ENCODE data around the gene TBC1D32.

TBC1D32 gene

GRCh38 chr6:121247386-121247785, 86.9 kb downstream of the TBC1D32 start:
- Histone ChIP-seq H4K8ac (ENCODE audit: low read depth, low read length) (no peak overlapping the region), H2AFZ (ENCODE audit: low read length) (no peak overlapping the region)

DNA sequence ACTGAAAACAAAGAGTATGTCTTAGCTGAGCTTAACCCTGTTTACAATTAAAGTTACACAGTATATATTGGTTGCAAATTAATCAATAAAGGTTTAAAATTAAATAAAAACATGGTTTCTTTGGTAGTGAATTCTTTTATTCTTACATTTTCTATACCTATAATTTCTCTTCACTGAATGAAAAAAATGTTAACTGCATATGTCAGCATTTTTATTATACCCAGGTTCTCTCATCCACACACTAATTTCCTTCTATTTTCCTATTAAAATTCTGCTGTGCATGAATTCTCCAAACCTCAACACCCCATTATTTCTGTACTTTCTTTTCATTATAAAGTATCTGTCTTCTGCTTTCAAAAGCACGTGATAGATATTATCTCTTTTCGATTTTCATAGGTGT, 91.9 kb downstream of the TBC1D32 start:
- no peaks in the 10 kb centered on the region for H3K4me1 ChIP-seq (ENCODE audit: control insufficient read depth in 2 of 2, insufficient read depth in 1 of 2, low read depth in 1 of 2, low read length in 2 of 2)
- no peak overlapping the region for H3K4ac ChIP-seq (ENCODE audit: low read length)
- H3K9ac ChIP-seq (ENCODE audit: low read depth, low read length, poor library complexity): no peak overlapping the region
- H4K8ac ChIP-seq (ENCODE audit: low read depth, low read length): no peak overlapping the region
- no CpG with 5 or more reads among the region's 2 CpGs for WGBS, 2 donors (ENCODE audit: extremely low coverage in 2 of 2, insufficient read length in 2 of 2, insufficient replicate concordance in 1 of 2)
- no peak overlapping the region for H2BK15ac ChIP-seq (ENCODE audit: low read length)
- H3K9me3 ChIP-seq (replicated peaks in 1 of 2; ENCODE audit: control insufficient read depth in 2 of 2, insufficient read depth in 1 of 2, low read depth in 1 of 2, low read length in 2 of 2): no peaks in the 10 kb centered on the region
- no peak overlapping the region for H3K27ac ChIP-seq (replicated peaks; ENCODE audit: low read length)
- no peak overlapping the region for H3K23ac ChIP-seq (ENCODE audit: low read depth, low read length, poor library complexity)
- H2BK5ac ChIP-seq (ENCODE audit: low read length): no peak overlapping the region
- no peak overlapping the region for H3K4me3 ChIP-seq (ENCODE audit: low read length in 2 of 2)
- DNase-seq (ENCODE audit: low spot score): no peak
- no peak overlapping the region for H3K4me2 ChIP-seq (ENCODE audit: insufficient read depth, low read length, poor library complexity, severe bottlenecking)
- H3K27me3 ChIP-seq (ENCODE audit: control insufficient read depth in 3 of 3, insufficient read depth in 3 of 3, low read depth in 1 of 3, low read length in 3 of 3): no peaks in the 10 kb centered on the region
- no peak overlapping the region for H3K18ac ChIP-seq (ENCODE audit: low read length)
- H3K14ac ChIP-seq (ENCODE audit: low read length): no peak overlapping the region
- H2BK120ac ChIP-seq (ENCODE audit: low read depth, low read length): no peak overlapping the region
- H2BK12ac ChIP-seq (ENCODE audit: low read length): no peak overlapping the region
- no peaks in the 10 kb centered on the region for H3K79me1 ChIP-seq (ENCODE audit: low read depth, low read length)
- no peak overlapping the region for H2AFZ ChIP-seq (ENCODE audit: low read length)
- H2AK5ac ChIP-seq (ENCODE audit: low read depth, low read length): no peak overlapping the region
- H4K91ac ChIP-seq (ENCODE audit: low read depth, low read length, poor library complexity): no peak overlapping the region
- H3K36me3 ChIP-seq (replicated peaks in 1 of 2; ENCODE audit: control insufficient read depth in 2 of 2, insufficient read depth in 2 of 2, low read length in 2 of 2): no peaks in the 10 kb centered on the region

More at GRCh38 chr6:121247386-121247785, 86.9 kb downstream of the TBC1D32 start:
- H2BK12ac ChIP-seq (ENCODE audit: low read length): no peak overlapping the region
- no peak overlapping the region for H3K4me2 ChIP-seq (ENCODE audit: insufficient read depth, low read length, poor library complexity, severe bottlenecking)
- no peak overlapping the region for H3K4ac ChIP-seq (ENCODE audit: low read length)
- no peak overlapping the region for H3K4me3 ChIP-seq (ENCODE audit: low read length in 2 of 2)
- no peaks in the 10 kb centered on the region for H3K27me3 ChIP-seq (ENCODE audit: control insufficient read depth in 3 of 3, insufficient read depth in 3 of 3, low read depth in 1 of 3, low read length in 3 of 3)
- H3K9me3 ChIP-seq (replicated peaks in 1 of 2; ENCODE audit: control insufficient read depth in 2 of 2, insufficient read depth in 1 of 2, low read depth in 1 of 2, low read length in 2 of 2): no peaks in the 10 kb centered on the region
- H3K18ac ChIP-seq (ENCODE audit: low read length): no peak overlapping the region
- H3K36me3 ChIP-seq (replicated peaks in 1 of 2; ENCODE audit: control insufficient read depth in 2 of 2, insufficient read depth in 2 of 2, low read length in 2 of 2): no peaks in the 10 kb centered on the region
- H2BK15ac ChIP-seq (ENCODE audit: low read length): no peak overlapping the region
- no peak overlapping the region for H4K91ac ChIP-seq (ENCODE audit: low read depth, low read length, poor library complexity)
- no peaks in the 10 kb centered on the region for H3K79me1 ChIP-seq (ENCODE audit: low read depth, low read length)
- H3K4me1 ChIP-seq (ENCODE audit: control insufficient read depth in 2 of 2, insufficient read depth in 1 of 2, low read depth in 1 of 2, low read length in 2 of 2): no peaks in the 10 kb centered on the region
- H2AK5ac ChIP-seq (ENCODE audit: low read depth, low read length): no peak overlapping the region
- DNase-seq (ENCODE audit: low spot score): no peak
- H3K23ac ChIP-seq (ENCODE audit: low read depth, low read length, poor library complexity): no peak overlapping the region
- no peak overlapping the region for H3K14ac ChIP-seq (ENCODE audit: low read length)
- H2BK120ac ChIP-seq (ENCODE audit: low read depth, low read length): no peak overlapping the region
- no peak overlapping the region for H3K27ac ChIP-seq (replicated peaks; ENCODE audit: low read length)
- H2BK5ac ChIP-seq (ENCODE audit: low read length): no peak overlapping the region
- no peak overlapping the region for H3K9ac ChIP-seq (ENCODE audit: low read depth, low read length, poor library complexity)

GRCh38 chr6:121237859-121238258, 96.4 kb downstream of the TBC1D32 start:
- H2BK15ac ChIP-seq (ENCODE audit: low read length): no peak overlapping the region
- no peaks in the 10 kb centered on the region for H3K36me3 ChIP-seq (replicated peaks in 1 of 2; ENCODE audit: control insufficient read depth in 2 of 2, insufficient read depth in 2 of 2, low read length in 2 of 2)
- no peak overlapping the region for H3K4me2 ChIP-seq (ENCODE audit: insufficient read depth, low read length, poor library complexity, severe bottlenecking)
- H3K79me1 ChIP-seq (ENCODE audit: low read depth, low read length): no peaks in the 10 kb centered on the region
- H4K91ac ChIP-seq (ENCODE audit: low read depth, low read length, poor library complexity): no peak overlapping the region
- no peak for DNase-seq (ENCODE audit: low spot score)
- no peaks in the 10 kb centered on the region for H3K9me3 ChIP-seq (replicated peaks in 1 of 2; ENCODE audit: control insufficient read depth in 2 of 2, insufficient read depth in 1 of 2, low read depth in 1 of 2, low read length in 2 of 2)
- no peak overlapping the region for H2BK12ac ChIP-seq (ENCODE audit: low read length)
- no CpG with 5 or more reads among the region's 1 CpG for WGBS, 2 donors (ENCODE audit: extremely low coverage in 2 of 2, insufficient read length in 2 of 2, insufficient replicate concordance in 1 of 2)
- no peak overlapping the region for H4K8ac ChIP-seq (ENCODE audit: low read depth, low read length)
- H2AFZ ChIP-seq (ENCODE audit: low read length): no peak overlapping the region
- no peak overlapping the region for H2BK120ac ChIP-seq (ENCODE audit: low read depth, low read length)
- H3K27ac ChIP-seq (replicated peaks; ENCODE audit: low read length): no peak overlapping the region
- H3K23ac ChIP-seq (ENCODE audit: low read depth, low read length, poor library complexity): no peak overlapping the region
- no peak overlapping the region for H2BK5ac ChIP-seq (ENCODE audit: low read length)
- peaks cover 0 to 2% of the 10 kb centered on the region in 2 donors for H3K4me1 ChIP-seq (ENCODE audit: control insufficient read depth in 2 of 2, insufficient read depth in 1 of 2, low read depth in 1 of 2, low read length in 2 of 2)
- H3K14ac ChIP-seq (ENCODE audit: low read length): no peak overlapping the region
- no peak overlapping the region for H3K9ac ChIP-seq (ENCODE audit: low read depth, low read length, poor library complexity)
- H3K18ac ChIP-seq (ENCODE audit: low read length): no peak overlapping the region
- no peak overlapping the region for H3K4me3 ChIP-seq (ENCODE audit: low read length in 2 of 2)
- H2AK5ac ChIP-seq (ENCODE audit: low read depth, low read length): no peak overlapping the region
- no peaks in the 10 kb centered on the region for H3K27me3 ChIP-seq (ENCODE audit: control insufficient read depth in 3 of 3, insufficient read depth in 3 of 3, low read depth in 1 of 3, low read length in 3 of 3)
- no peak overlapping the region for H3K4ac ChIP-seq (ENCODE audit: low read length)

DNA sequence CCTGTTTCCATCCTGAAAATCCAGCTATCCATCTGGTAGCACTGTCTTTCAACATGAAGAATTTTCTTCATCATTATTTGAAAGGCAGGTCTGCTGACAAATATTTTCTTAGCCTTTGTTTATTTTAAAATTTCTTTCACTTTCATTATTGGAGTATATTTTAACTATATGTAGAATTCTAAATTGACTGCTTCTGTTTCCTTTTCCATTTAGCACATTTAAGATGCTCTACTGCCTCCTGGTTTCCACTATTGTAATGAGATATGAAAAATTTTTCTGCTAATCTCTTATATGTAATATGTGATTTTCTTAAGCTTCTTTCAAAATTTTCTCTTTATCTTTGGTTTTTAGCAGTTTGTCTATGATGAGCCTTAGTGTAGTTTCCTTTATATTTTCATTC, 97.3 kb downstream of the TBC1D32 start:
- H2BK12ac ChIP-seq (ENCODE audit: low read length): no peak overlapping the region
- H2BK15ac ChIP-seq (ENCODE audit: low read length): no peak overlapping the region
- no peak overlapping the region for H3K23ac ChIP-seq (ENCODE audit: low read depth, low read length, poor library complexity)
- H3K4me1 ChIP-seq (ENCODE audit: control insufficient read depth in 2 of 2, insufficient read depth in 1 of 2, low read depth in 1 of 2, low read length in 2 of 2): peaks cover 0 to 2% of the 10 kb centered on the region in 2 donors
- H4K8ac ChIP-seq (ENCODE audit: low read depth, low read length): no peak overlapping the region
- H3K36me3 ChIP-seq (replicated peaks in 1 of 2; ENCODE audit: control insufficient read depth in 2 of 2, insufficient read depth in 2 of 2, low read length in 2 of 2): no peaks in the 10 kb centered on the region
- H3K4me2 ChIP-seq (ENCODE audit: insufficient read depth, low read length, poor library complexity, severe bottlenecking): no peak overlapping the region
- no peak overlapping the region for H2BK5ac ChIP-seq (ENCODE audit: low read length)
- H3K18ac ChIP-seq (ENCODE audit: low read length): no peak overlapping the region
- H3K4ac ChIP-seq (ENCODE audit: low read length): no peak overlapping the region
- no peak overlapping the region for H2BK120ac ChIP-seq (ENCODE audit: low read depth, low read length)
- no peak overlapping the region for H3K9ac ChIP-seq (ENCODE audit: low read depth, low read length, poor library complexity)
- DNase-seq (ENCODE audit: low spot score): no peak
- H3K27ac ChIP-seq (replicated peaks; ENCODE audit: low read length): no peak overlapping the region
- no peak overlapping the region for H2AK5ac ChIP-seq (ENCODE audit: low read depth, low read length)
- no peak overlapping the region for H2AFZ ChIP-seq (ENCODE audit: low read length)
- no peak overlapping the region for H4K91ac ChIP-seq (ENCODE audit: low read depth, low read length, poor library complexity)
- H3K79me1 ChIP-seq (ENCODE audit: low read depth, low read length): no peaks in the 10 kb centered on the region
- H3K9me3 ChIP-seq (replicated peaks in 1 of 2; ENCODE audit: control insufficient read depth in 2 of 2, insufficient read depth in 1 of 2, low read depth in 1 of 2, low read length in 2 of 2): no peaks in the 10 kb centered on the region
- no peaks in the 10 kb centered on the region for H3K27me3 ChIP-seq (ENCODE audit: control insufficient read depth in 3 of 3, insufficient read depth in 3 of 3, low read depth in 1 of 3, low read length in 3 of 3)
- H3K4me3 ChIP-seq (ENCODE audit: low read length in 2 of 2): no peak overlapping the region
- no peak overlapping the region for H3K14ac ChIP-seq (ENCODE audit: low read length)

Data from neuronal stem cell (in vitro differentiated cells).